ENCODE measurements around the gene RNF145.

The RNF145 gene

DNA sequence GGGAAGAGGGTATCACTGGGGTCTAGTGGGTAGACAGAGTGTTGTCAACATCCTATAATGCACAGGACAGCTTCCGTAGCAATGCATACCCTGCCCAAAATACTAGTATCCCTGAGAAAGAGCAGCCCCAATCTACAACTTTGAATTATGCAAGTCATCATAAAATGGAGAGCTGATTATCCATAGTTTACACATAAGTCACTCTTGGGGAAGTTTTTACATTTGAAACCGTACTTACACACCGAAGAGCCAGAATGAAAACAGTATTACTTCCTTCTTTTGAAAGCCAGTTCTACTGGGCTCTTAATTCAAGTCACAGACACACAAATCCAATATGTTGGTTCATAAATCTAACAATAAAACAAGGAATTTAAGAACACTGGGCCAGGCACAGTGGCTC lies 21.6 kb downstream of the RNF145 start:
- no peak for TF ChIP-seq YY1 (IDR thresholded peaks at IDR 0.05; ENCODE audit: low read depth)
- no peak for TF ChIP-seq ZBTB7A (IDR thresholded peaks at IDR 0.05; ENCODE audit: low read depth)
- TF ChIP-seq, protein P1, sequence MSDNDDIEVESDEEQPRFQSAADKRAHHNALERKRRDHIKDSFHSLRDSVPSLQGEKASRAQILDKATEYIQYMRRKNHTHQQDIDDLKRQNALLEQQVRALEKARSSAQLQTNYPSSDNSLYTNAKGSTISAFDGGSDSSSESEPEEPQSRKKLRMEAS (IDR thresholded peaks at IDR 0.05) = no peak
- TF ChIP-seq, protein P2, sequence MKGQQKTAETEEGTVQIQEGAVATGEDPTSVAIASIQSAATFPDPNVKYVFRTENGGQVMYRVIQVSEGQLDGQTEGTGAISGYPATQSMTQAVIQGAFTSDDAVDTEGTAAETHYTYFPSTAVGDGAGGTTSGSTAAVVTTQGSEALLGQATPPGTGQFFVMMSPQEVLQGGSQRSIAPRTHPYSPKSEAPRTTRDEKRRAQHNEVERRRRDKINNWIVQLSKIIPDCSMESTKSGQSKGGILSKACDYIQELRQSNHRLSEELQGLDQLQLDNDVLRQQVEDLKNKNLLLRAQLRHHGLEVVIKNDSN (IDR thresholded peaks at IDR 0.05) = no peak
- no peak for TF ChIP-seq FOXM1 (IDR thresholded peaks at IDR 0.05; ENCODE audit: borderline replicate concordance, low read depth)
- no peak for TF ChIP-seq CEBPB (IDR thresholded peaks at IDR 0.05)
- TF ChIP-seq RAD21 (IDR thresholded peaks at IDR 0.05; ENCODE audit: low read depth) = no peak
- no peak for TF ChIP-seq TAF1 (IDR thresholded peaks at IDR 0.05; ENCODE audit: low read depth)
- no peak for TF ChIP-seq CREB1 (IDR thresholded peaks at IDR 0.05; ENCODE audit: low read depth)
- TF ChIP-seq EP300 (IDR thresholded peaks at IDR 0.05; ENCODE audit: borderline replicate concordance) = no peak

DNA sequence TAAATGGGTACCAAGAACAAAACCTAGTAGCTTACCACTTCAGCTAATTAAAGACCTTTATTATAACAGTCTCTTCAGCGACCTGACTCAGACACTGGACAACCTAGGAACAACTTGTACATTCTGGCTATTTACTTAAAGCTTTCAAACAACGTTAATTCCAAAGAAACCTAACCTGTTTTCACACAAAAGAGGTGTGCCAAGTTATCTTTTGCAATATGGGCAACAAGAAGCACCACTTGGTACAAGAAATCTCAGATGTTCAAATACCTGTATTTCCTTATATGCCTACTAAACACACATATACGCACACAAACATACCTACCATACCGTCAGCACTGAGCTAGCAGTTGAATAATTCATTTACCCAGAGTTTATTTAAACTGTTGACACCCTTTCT lies 23.0 kb downstream of the RNF145 start:
- TF ChIP-seq EGR1 (IDR thresholded peaks at IDR 0.05) (no peak), RAD21 (IDR thresholded peaks at IDR 0.05; ENCODE audit: low read depth) (no peak), NFIC (IDR thresholded peaks at IDR 0.05) (no peak), ZBTB7A (IDR thresholded peaks at IDR 0.05; ENCODE audit: low read depth) (no peak), TCF12 (IDR thresholded peaks at IDR 0.05; ENCODE audit: low read depth) (no peak), TEAD4 (IDR thresholded peaks at IDR 0.05) (no peak), CREB1 (IDR thresholded peaks at IDR 0.05; ENCODE audit: low read depth) (no peak)
- TF ChIP-seq, protein P2 (IDR thresholded peaks at IDR 0.05) = no peak
- TF ChIP-seq, protein P3, sequence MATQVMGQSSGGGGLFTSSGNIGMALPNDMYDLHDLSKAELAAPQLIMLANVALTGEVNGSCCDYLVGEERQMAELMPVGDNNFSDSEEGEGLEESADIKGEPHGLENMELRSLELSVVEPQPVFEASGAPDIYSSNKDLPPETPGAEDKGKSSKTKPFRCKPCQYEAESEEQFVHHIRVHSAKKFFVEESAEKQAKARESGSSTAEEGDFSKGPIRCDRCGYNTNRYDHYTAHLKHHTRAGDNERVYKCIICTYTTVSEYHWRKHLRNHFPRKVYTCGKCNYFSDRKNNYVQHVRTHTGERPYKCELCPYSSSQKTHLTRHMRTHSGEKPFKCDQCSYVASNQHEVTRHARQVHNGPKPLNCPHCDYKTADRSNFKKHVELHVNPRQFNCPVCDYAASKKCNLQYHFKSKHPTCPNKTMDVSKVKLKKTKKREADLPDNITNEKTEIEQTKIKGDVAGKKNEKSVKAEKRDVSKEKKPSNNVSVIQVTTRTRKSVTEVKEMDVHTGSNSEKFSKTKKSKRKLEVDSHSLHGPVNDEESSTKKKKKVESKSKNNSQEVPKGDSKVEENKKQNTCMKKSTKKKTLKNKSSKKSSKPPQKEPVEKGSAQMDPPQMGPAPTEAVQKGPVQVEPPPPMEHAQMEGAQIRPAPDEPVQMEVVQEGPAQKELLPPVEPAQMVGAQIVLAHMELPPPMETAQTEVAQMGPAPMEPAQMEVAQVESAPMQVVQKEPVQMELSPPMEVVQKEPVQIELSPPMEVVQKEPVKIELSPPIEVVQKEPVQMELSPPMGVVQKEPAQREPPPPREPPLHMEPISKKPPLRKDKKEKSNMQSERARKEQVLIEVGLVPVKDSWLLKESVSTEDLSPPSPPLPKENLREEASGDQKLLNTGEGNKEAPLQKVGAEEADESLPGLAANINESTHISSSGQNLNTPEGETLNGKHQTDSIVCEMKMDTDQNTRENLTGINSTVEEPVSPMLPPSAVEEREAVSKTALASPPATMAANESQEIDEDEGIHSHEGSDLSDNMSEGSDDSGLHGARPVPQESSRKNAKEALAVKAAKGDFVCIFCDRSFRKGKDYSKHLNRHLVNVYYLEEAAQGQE (IDR thresholded peaks at IDR 0.05; ENCODE audit: low read depth) = no peak

DNA sequence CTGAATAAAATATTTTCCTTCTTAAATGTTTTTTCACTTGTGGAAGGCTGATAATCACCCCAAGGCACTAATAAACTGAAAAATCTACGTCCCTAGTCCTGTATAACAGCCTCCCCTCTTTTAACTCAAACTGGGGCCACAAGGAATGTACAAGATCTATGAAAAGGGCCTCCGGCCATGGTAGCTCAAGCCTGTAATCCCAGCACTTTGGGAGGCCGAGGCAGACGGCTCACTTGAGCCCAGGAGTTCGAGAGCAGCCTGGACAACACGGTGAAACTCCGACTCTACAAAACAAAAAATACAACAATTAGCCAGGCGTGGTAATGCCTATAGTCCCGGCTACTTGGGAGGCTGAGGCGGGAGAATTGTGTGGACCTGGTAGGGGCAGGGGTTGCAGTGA lies 23.6 kb downstream of the RNF145 start:
- TF ChIP-seq NFIC (IDR thresholded peaks at IDR 0.05) (no peak), TCF12 (IDR thresholded peaks at IDR 0.05; ENCODE audit: low read depth) (no peak), CREB1 (IDR thresholded peaks at IDR 0.05; ENCODE audit: low read depth) (no peak), RAD21 (IDR thresholded peaks at IDR 0.05; ENCODE audit: low read depth) (no peak), FOXM1 (IDR thresholded peaks at IDR 0.05; ENCODE audit: borderline replicate concordance, low read depth) (no peak), EGR1 (IDR thresholded peaks at IDR 0.05) (no peak), CEBPB (IDR thresholded peaks at IDR 0.05) (no peak), EP300 (IDR thresholded peaks at IDR 0.05; ENCODE audit: borderline replicate concordance) (no peak), TAF1 (IDR thresholded peaks at IDR 0.05; ENCODE audit: low read depth) (no peak), ZBTB7A (IDR thresholded peaks at IDR 0.05; ENCODE audit: low read depth) (no peak), YY1 (IDR thresholded peaks at IDR 0.05; ENCODE audit: low read depth) (no peak)
- TF ChIP-seq, protein P1 (IDR thresholded peaks at IDR 0.05) = no peak
- TF ChIP-seq, protein P3 (IDR thresholded peaks at IDR 0.05; ENCODE audit: low read depth) = no peak
- TF ChIP-seq, protein P2 (IDR thresholded peaks at IDR 0.05) = no peak

DNA sequence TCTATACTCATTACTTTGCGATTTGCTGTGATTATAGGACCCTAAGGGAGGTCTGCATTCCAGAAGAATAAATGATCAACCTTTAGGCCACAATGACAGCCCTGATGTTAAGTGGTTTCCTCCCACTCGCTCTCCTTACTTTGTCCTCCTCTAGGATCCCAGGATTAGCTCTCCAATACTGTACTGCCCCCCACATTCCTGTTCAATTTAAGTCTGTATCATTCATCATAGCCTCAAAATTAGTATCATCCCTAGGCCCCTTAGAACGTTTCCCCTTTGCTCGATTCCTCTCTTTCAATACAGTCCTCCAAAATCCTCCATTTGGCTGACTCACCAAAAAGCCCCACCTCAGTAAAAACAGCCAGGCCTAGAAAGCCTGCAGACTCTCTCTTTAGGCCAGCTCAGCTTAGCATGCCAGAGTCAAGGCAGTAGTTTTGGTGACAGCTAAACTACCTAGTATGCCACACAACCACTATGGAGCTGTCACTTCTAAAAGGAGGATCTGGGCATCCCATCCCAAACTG lies 24.4 kb downstream of the RNF145 start:
- no peak for TF ChIP-seq TEAD4 (IDR thresholded peaks at IDR 0.05)
- TF ChIP-seq FOXM1 (IDR thresholded peaks at IDR 0.05; ENCODE audit: borderline replicate concordance, low read depth) = no peak

DNA sequence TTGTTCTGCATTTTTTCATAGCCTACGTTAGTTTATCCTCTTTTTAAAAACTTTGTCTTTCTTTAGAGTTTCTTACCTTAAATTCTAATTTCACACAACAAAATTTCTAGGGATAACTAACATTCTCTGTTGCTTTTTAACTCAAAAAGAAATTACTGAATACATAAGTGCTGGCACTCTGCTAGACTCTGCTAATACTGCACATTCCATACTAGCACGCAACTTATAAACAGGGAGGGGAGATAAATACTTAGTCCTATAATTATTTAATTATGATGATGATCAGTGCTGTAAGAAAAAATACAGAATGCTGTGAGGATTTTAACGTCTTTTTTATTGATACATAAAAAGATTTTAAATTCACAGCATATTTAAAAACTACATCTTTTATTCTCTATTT lies 25.1 kb downstream of the RNF145 start:
- no peak for TF ChIP-seq TCF12 (IDR thresholded peaks at IDR 0.05; ENCODE audit: low read depth)
- TF ChIP-seq, protein P2 (IDR thresholded peaks at IDR 0.05) = no peak
- no peak for TF ChIP-seq YY1 (IDR thresholded peaks at IDR 0.05; ENCODE audit: low read depth)
- TF ChIP-seq CREB1 (IDR thresholded peaks at IDR 0.05; ENCODE audit: low read depth) = no peak
- TF ChIP-seq CEBPB (IDR thresholded peaks at IDR 0.05) = no peak
- TF ChIP-seq EGR1 (IDR thresholded peaks at IDR 0.05) = no peak
- no peak for TF ChIP-seq RAD21 (IDR thresholded peaks at IDR 0.05; ENCODE audit: low read depth)

Measured in Ishikawa (cell line).